HG03108 (cell line): ENCODE measurements around the gene LRRC18.

ENCODE experiments used
- ATAC-seq: cut with Tn5 transposase; IDR thresholded peaks from one replicate; pipeline ENCODE4 v1.9.1; 2021; ENCODE audit warnings: moderate library complexity; ENCODE audit not compliant: unreplicated experiment

The LRRC18 gene

GRCh38 chr10:48884179-48885045, 55.2 kb downstream of the LRRC18 start:
- ATAC-seq, result no peak

- no peak for ATAC-seq
These were observed 55.9 kb downstream of the LRRC18 start for GRCh38 chr10:48883701-48884100.

- no peak for ATAC-seq
These were observed 56.8 kb downstream of the LRRC18 start for GRCh38 chr10:48882881-48883280.

GRCh38 chr10:48881937-48882336, 57.7 kb downstream of the LRRC18 start:
- no peak for ATAC-seq

GRCh38 chr10:48880016-48880705, 59.5 kb downstream of the LRRC18 start:
- no peak for ATAC-seq

- ATAC-seq, result no peak
These were observed 60.2 kb downstream of the LRRC18 start for GRCh38 chr10:48879451-48879850.

- ATAC-seq, result no peak
These were observed 61.5 kb downstream of the LRRC18 start for GRCh38 chr10:48878091-48878490.

- ATAC-seq, result no peak
These were observed 67.4 kb downstream of the LRRC18 start for GRCh38 chr10:48872234-48872633.
